Measurements from ENCODE around the gene OSBPL9.
"Not testable (repeated sequence)": the region's sequence is repeated elsewhere in the genome, so short reads cannot be mapped to it uniquely, and the experiment has no call there.

Gene OSBPL9

GRCh38 chr1:51666478-51666877 is 49.6 kb downstream of the OSBPL9 start:
- DNase-seq, result no peak

- DNase-seq, result no peak
Observed at GRCh38 chr1:51667561-51667960, 50.7 kb downstream of the OSBPL9 start.

- DNase-seq, result no peak
Observed at GRCh38 chr1:51669272-51669671, 52.4 kb downstream of the OSBPL9 start.

- no peak for DNase-seq
Observed at GRCh38 chr1:51669816-51670215, 52.9 kb downstream of the OSBPL9 start.

- DNase-seq, result no peak
Observed at GRCh38 chr1:51671527-51672325, 54.8 kb downstream of the OSBPL9 start.

- no peak for DNase-seq
Observed at GRCh38 chr1:51673279-51673678, 56.4 kb downstream of the OSBPL9 start.

- no peak for DNase-seq
Observed at GRCh38 chr1:51675177-51675780, 58.4 kb downstream of the OSBPL9 start.

GRCh38 chr1:51679435-51679834 is 62.5 kb downstream of the OSBPL9 start:
- no peak for DNase-seq

- DNase-seq, result no peak
Observed at GRCh38 chr1:51684776-51685175, 67.9 kb downstream of the OSBPL9 start.

GRCh38 chr1:51686450-51686849 is 69.6 kb downstream of the OSBPL9 start:
- no peak for DNase-seq

GRCh38 chr1:51689075-51689440 is 72.2 kb downstream of the OSBPL9 start:
- no peak for DNase-seq

GRCh38 chr1:51689643-51690042 is 72.8 kb downstream of the OSBPL9 start:
- no peak for DNase-seq

- DNase-seq, result no peak
Observed at GRCh38 chr1:51690285-51690961, 73.5 kb downstream of the OSBPL9 start.

GRCh38 chr1:51691920-51692319 is 75.0 kb downstream of the OSBPL9 start:
- no peak for DNase-seq

- no peak for DNase-seq
Observed at GRCh38 chr1:51693419-51694155, 76.7 kb downstream of the OSBPL9 start.

- DNase-seq, result no peak
Observed at GRCh38 chr1:51697166-51697565, 80.3 kb downstream of the OSBPL9 start.

GRCh38 chr1:51699391-51699790 is 82.5 kb downstream of the OSBPL9 start:
- DNase-seq, result no peak

GRCh38 chr1:51701782-51702181 is 84.9 kb downstream of the OSBPL9 start:
- not testable (repeated sequence) for DNase-seq

- not testable (repeated sequence) for DNase-seq
Observed at GRCh38 chr1:51702220-51702619, 85.3 kb downstream of the OSBPL9 start.

- DNase-seq, result no peak
Observed at GRCh38 chr1:51705035-51705434, 88.1 kb downstream of the OSBPL9 start.

GRCh38 chr1:51708911-51709760 is 92.2 kb downstream of the OSBPL9 start:
- no peak for DNase-seq

GRCh38 chr1:51709951-51710350 is 93.1 kb downstream of the OSBPL9 start:
- DNase-seq, result no peak

Data from stimulated activated CD4-positive, alpha-beta T cell treated with anti-CD3 and anti-CD28 coated beads, Interleukin-4, amount 100 ng/mL, for 24 hours (primary cell).